Stimulated activated CD4-positive, alpha-beta T cell treated with anti-CD3 and anti-CD28 coated beads, Interleukin-15, amount 100 ng/mL, for 48 hours (primary cell): ENCODE data around the gene UBE2O.

Experiments used
- DNase-seq, 2 donors: peaks; one replicate each; pipeline ENCODE4 v3.0.0-alpha.2; 2020; ENCODE audit warnings: low read depth in 2 of 2

UBE2O gene

GRCh38 chr17:76485569-76485968 lies 32.6 kb upstream of the UBE2O start:
- no peak for DNase-seq

DNA sequence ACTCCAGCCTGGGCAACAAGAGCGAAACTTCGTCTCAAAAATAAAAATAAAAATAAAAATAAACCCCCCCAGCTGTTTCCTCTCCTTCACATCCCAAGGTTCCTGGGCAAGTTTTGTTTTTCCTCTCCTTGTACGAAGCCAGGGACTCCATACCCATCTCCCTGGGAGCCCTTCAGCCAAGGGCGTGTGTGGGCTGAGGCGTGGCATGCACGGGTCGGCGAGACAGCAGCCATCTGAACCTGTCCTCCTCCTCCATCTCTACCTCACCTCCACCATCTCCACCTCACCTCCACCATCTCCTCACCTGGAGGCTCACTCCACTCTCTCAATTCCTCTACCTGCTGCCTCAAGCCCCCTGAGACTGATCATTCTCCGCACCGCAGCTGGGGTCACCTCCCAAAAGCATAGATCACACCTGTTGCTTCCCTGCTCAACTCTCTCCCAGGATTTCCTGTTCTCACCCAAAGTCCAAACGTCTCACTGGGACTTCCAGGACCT lies 31.3 kb upstream of the UBE2O start:
- DNase-seq = no peak

GRCh38 chr17:76481071-76481655 lies 28.2 kb upstream of the UBE2O start:
- DNase-seq = no peak

DNA sequence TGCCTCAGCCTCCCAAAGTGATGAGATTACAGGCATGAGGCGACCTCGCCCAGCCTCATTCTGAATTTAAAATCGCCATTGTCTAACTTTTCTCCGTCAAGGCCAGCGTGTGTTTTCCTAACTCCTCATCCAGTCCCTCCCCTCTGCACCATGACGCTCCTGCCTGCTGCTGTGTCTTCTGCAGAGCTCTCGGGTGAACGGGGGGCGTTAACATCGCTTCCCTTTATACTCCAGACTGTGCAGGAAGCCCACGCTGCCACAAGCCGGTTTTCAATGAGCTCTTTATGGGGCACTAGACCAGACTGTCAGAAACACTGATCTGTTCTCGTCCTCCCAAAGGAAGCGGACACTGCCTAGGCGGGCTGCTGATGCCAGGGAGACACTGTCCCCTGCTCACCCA lies 27.7 kb upstream of the UBE2O start:
- DNase-seq = no peak

DNA sequence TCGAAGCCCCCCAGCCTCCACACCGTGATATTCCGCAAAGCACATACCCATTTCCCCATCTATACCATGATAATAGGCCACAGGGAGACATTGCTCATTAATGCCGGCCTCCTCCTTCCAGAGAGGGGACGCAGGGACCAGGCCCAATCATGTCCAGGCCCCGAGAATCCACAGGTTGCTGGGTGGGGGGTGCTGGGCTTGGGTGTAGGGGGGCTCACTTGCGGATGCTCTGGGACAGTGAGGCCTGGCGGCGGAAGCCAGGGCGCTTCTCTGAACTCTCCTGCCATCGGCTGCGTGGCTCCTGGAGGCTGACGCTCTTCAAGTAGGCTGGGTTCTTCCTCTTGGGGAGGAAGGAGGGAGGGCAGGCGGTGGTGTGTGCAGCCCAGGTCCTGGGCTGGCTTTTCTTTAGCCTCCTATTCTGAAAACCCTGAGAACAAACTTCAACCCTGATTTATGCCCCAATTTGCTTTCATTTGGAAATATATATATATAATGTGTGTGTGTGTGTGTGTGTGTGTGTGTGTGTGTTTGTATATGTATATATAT lies 26.6 kb upstream of the UBE2O start:
- DNase-seq = no peak

DNA sequence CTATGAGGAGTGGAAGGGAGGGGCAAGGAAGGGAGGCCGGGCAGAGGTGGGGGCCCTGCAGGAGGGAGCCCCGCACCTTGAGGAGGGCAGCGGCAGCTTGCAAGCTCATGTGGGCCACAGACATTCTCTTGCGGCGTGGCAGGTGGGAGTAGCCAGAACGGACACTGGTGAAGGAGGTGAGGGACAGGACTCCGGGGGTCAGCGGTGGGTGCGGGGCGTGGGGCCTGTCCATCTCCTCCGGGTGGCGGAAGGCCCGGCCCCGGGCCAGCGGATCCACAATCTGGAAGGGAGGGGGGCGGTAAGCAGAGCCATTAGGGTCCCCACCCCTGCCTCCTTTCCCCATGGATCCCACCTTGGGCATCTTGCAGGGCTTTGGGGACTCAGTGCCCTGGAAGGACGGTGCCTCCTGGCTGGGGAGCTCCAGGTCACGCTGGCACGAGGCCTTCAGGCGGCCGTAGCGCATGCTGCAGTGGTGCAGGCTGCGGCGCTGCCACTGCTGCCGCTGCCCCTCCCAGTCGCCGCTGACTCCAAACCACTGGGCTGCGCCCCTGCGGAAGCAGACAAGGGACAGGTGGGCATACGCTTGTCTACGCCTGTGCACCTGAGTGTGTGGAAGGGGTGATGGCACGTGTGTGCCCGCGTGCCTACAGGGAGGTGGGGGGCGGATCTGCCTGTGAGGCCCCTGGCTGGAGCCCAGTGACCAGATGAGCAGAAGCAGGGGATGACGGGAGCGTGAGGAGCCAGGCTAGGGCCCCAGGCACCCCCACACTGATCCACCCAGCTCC lies 26.0 kb upstream of the UBE2O start:
- DNase-seq = no peak

GRCh38 chr17:76478097-76478496 lies 25.1 kb upstream of the UBE2O start:
- DNase-seq = no peak

DNA sequence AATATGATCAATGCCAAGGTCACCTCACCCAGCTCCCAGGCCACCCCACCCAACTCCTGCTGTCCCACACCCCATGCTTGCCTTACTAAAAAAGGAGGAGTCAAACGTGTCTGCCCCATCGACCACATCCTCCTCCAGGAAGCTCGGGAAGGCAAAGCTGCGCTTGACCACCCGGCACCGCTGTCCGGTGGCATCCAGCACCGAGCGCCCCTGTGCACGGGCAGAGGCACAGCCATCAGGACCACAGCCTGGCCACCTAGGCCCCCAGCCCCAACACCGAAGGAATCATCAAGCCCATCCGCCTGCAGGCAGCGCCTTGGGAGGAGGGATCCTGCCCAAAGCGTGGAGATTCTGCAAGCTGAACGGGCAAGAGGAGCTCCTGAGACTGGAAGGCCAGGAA lies 24.6 kb upstream of the UBE2O start:
- DNase-seq = no peak

GRCh38 chr17:76476736-76477135 lies 23.8 kb upstream of the UBE2O start:
- DNase-seq = no peak

GRCh38 chr17:76475302-76475701 lies 22.4 kb upstream of the UBE2O start:
- no peak for DNase-seq

- DNase-seq = no peak
Measured at GRCh38 chr17:76474894-76475293, 21.9 kb upstream of the UBE2O start.

- DNase-seq = no peak
Measured at GRCh38 chr17:76474238-76474637, 21.3 kb upstream of the UBE2O start.

- DNase-seq = no peak
Measured at GRCh38 chr17:76473541-76473985, 20.6 kb upstream of the UBE2O start.

GRCh38 chr17:76472726-76473125 lies 19.8 kb upstream of the UBE2O start:
- no peak for DNase-seq

GRCh38 chr17:76472258-76472645 lies 19.3 kb upstream of the UBE2O start:
- DNase-seq = no peak

GRCh38 chr17:76471498-76472257 lies 18.7 kb upstream of the UBE2O start:
- DNase-seq = no peak

DNA sequence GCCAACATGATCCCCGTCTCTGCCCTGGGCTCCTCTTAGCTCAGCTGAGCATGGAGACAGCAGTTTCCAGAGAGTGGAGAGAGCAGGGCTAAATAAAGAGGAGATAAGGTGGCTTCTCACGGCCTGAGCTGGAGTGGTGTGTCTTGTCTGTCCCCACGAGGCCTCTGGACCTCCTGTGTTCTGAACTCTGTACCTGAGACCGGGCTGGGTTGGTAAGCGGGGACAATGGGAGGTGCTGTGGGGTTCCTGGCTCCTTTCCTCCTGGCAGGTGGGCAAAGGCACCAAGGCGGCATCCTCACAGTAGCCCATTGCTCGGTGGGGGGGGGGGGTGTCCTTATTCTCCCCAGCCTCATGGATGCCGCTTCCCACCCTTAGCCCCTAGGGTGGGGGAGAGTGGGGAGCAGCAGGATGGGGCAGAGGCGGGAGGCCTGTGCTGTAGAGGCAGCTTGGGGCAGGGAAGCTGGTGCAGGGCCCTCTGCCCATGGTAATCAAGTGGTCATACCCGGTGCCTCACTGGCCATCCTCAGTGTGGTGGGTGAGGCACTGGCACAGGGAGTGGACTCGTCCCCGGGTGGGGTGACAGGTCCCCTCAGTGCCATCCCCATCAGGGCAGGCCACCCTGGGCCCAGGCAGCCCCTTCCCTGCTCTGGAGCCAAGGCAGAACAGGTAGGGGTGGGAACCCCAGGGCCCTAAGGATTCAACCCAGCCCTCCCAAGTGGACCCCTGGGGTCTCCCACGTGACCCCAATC lies 17.2 kb upstream of the UBE2O start:
- DNase-seq = no peak

- DNase-seq = no peak
Measured at GRCh38 chr17:76469076-76469990, 16.4 kb upstream of the UBE2O start.

DNA sequence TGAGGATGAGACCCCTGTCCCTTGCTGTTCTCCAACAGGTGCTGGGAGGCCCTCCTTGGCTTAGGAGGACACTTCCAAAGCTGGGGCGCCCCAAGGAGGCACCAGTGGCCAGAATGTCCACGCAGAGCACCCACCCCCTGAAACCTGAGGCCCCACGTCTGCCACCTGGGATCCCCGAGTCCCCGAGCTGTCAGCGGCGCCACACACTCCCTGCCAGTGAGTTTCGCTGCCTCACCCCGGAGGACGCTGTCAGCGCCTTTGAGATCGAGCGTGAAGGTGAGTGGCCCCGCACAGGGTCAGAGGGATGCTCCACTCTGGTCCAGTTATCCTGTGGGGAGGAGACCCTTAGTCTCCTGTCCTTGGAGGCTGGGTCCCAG lies 15.7 kb upstream of the UBE2O start:
- DNase-seq = no peak

DNA sequence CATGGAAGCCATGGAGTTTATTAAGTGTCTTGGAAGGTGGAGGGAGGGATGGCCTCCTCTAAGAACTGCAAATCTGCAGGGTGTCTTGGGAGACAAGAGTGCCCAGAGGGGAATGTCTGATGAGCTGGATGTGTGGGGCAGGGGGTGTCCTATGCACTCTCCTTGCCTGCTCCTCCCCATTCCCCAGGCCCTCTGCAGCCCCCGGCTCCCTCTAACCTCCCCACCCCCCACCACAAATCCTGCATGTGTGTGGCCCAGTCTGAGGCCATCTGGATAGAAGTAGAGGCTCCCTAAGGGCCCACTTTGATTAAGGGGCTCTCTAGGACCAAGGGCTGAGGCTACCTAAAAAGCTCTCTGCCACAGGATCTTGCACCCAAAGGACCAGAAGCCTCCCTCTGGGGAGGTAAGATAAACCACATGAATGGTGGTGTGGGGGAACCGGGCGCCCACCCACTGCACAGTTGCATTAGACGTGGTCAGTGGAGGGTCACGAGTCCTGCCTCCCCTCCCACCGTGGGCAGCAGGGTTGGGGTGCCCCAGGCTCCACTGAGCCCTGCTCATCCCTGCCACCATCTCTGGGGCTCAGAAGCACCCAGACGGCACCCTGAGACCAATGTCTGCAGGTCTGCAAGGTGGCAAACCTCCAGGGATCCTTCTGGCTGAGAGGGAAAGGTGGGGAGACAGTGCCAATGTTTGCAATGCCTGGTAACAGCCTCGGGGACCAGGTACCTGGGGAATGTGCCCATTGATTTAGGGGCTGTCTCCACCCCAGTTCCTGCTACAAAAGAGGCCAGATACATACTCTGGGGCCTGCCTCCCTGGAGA lies 15.1 kb upstream of the UBE2O start:
- no peak for DNase-seq
